Right lobe of liver (tissue), 6 donors: ENCODE measurements around the gene ANKRD66. TPM values are rescaled to one million over a fixed set of nuclear protein-coding genes. Genes with fewer than 3 reads are reported as not detected.

ENCODE experiments used
- ATAC-seq, 4 donors: fragments of 200-7000 bp; cut with Tn5 transposase; one replicate each; pipeline ENCODE4 v1.9.1; 2020; ENCODE audit warnings: mild to moderate bottlenecking in 4 of 4, moderate library complexity in 4 of 4
- DNase-seq, 3 donors: peaks; one replicate each; pipeline ENCODE4 v3.0.0-alpha.2; 2020
- H3K27ac ChIP-seq, 3 donors: fragments of 200-600 bp; one replicate each; pipeline ENCODE4 v1.8.0; 2022
- H3K27me3 ChIP-seq, 2 donors: fragments of 200-600 bp; one replicate each; pipeline ENCODE4 v1.8.0; 2022
- H3K36me3 ChIP-seq, 4 donors: fragments of 200-600 bp; sonication (generic) in 1 of 4; one replicate each; pipeline versions ENCODE4 v1.5.1 to v1.8.0; 2017 to 2022; ENCODE audit warnings: control low read depth in 1 of 4
- H3K4me1 ChIP-seq, 4 donors: fragments of 200-600 bp; sonication (generic) in 1 of 4; one replicate each; pipeline versions ENCODE4 v1.5.1 to v1.8.0; 2017 to 2022; ENCODE audit warnings: control low read depth in 1 of 4
- H3K4me3 ChIP-seq, 3 donors: fragments of 200-600 bp; one replicate each; pipeline ENCODE4 v1.8.0; 2022
- H3K9me3 ChIP-seq, 4 donors: fragments of 200-600 bp; sonication (generic) in 1 of 4; one replicate each; pipeline versions ENCODE4 v1.5.1 to v1.8.0; 2017 to 2022; ENCODE audit warnings: control low read depth in 1 of 4
- CTCF ChIP-seq, 4 donors: fragments of 200-600 bp in 3 of 4; fragments of 450-650 bp in 1 of 4; IDR thresholded peaks; one replicate each; pipeline versions ENCODE4 v1.5.1 to v1.8.0; 2016 to 2022; ENCODE audit warnings: antibody characterized with exemption in 4 of 4, mild to moderate bottlenecking in 2 of 4
- POLR2A ChIP-seq: fragments of 450-650 bp; IDR thresholded peaks from one replicate; pipeline ENCODE4 v1.6.1; 2017; ENCODE audit warnings: antibody characterized with exemption, mild to moderate bottlenecking
- WGBS: methylation state at CpG from one replicate; pipeline ENCODE4 v1.1.6; 2018; ENCODE audit warnings: low coverage, low lambda C conversion rate; ENCODE audit not compliant: insufficient coverage; ENCODE audit errors: missing lambda C conversion rate; 5-methylcytosine and 5-hydroxymethylcytosine counted together
- intact Hi-C, 2 donors: fragments of 100-400 bp; cut with DNase I; formaldehyde crosslinking; loops; one replicate each; pipeline versions ENCODE4 v1.11.2 to v1.14.1; 2022
- total RNA-seq, 6 experiments: library from RNA; depleted of rRNA in 2 of 6; stranded (reverse); fragments of >200 nt in 2 of 6; fragmentation: NEBNext Ultra II Directional in 3 of 6; extraction: Animal tissue kit (Norgen Biotek cat#: 25700) in 3 of 6; gene quantifications; one replicate each; pipeline versions ENCODE4 v1.1.0 to v1.2.4, GENCODE V29; 2016 to 2023
- donor health status: DM: no; HTN: yes; CAD: no.
- donor health status: DM: no; HTN: no; CAD: no.
- donor health status: DM: no; HTN: no; CAD: no.
- donor health status: DM: no; HTN: yes; CAD: no.
- donor health status: DM: no; HTN: yes; CAD: no.

Gene ANKRD66
- total RNA-seq, 6 experiments from 2014 or later: not detected

DNA sequence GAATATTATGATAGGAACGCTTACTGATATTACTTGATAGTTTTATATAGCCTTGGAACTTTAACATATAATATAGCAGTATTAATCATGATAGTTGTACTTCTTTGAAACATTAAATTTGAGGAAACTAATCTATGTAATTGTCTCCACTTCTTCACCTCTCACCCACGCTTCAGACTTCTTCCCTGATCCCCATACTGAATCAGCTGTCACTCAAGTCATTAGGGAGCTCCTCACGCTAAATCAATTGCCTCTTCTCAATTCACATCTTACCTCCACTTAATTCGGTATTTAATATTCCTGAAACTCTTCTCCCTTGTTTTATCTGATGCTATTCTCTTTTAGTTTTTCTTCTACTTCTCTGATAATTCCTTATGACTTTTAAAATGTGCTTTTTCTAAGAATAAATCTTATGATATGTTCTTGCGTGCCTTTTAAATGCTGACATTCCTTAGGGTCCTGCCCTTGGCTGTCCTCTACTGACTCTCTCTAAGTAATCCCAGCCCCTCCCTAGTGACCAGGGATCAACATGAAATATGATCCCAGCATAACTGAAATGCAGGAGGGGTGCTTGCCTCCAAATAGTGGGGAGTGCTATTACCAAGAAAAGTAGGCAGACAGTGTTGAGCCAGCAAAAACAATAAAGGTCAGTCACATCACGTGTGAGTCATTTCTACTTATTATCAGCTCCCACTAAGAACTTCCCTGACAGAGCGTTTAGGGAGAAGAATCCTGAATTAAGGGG lies 9.9 kb downstream of the ANKRD66 start:
- H3K4me3 ChIP-seq: no peak overlapping the region
- WGBS: 70% methylated on average over 7 of the region's 7 CpGs
- no peaks in the 10 kb centered on the region for H3K36me3 ChIP-seq
- ATAC-seq (peak in 1 of 4 donors; percentile 35), DNase-seq (no peak)
- no peaks in the 10 kb centered on the region for H3K4me1 ChIP-seq
- TF ChIP-seq CTCF (IDR thresholded peaks at IDR 0.05): no peak
- no peak for TF ChIP-seq POLR2A
- H3K27ac ChIP-seq: no peak overlapping the region
- H3K9me3 ChIP-seq: no peaks in the 10 kb centered on the region
- H3K27me3 ChIP-seq: no peaks in the 10 kb centered on the region
- intact Hi-C loops: no loop called here

GRCh38 chr6:46757214-46757596 lies 10.5 kb downstream of the ANKRD66 start:
- Histone ChIP-seq H3K9me3 (no peaks in the 10 kb centered on the region), H3K4me3 (no peak overlapping the region), H3K36me3 (no peaks in the 10 kb centered on the region), H3K27ac (no peak overlapping the region), H3K27me3 (no peaks in the 10 kb centered on the region), H3K4me1 (no peaks in the 10 kb centered on the region)
- TF ChIP-seq CTCF (IDR thresholded peaks at IDR 0.05) (no peak), POLR2A (no peak)
- 68% methylated on average over 2 of the region's 2 CpGs for WGBS
- peak in 1 of 4 donors; percentile 55 for ATAC-seq
- DNase-seq: no peak
- intact Hi-C loops: no loop called here

- H3K9me3 ChIP-seq: no peaks in the 10 kb centered on the region
- no peak for ATAC-seq
- 90% methylated on average over 4 of the region's 4 CpGs for WGBS
- TF ChIP-seq POLR2A (no peak), CTCF (IDR thresholded peaks at IDR 0.05) (no peak)
- H3K4me1 ChIP-seq: no peaks in the 10 kb centered on the region
- H3K27me3 ChIP-seq: no peaks in the 10 kb centered on the region
- no peaks in the 10 kb centered on the region for H3K36me3 ChIP-seq
- intact Hi-C loops: no loop called here
- no peak overlapping the region for H3K27ac ChIP-seq
- DNase-seq: no peak
- H3K4me3 ChIP-seq: no peak overlapping the region
These were observed 12.4 kb downstream of the ANKRD66 start for GRCh38 chr6:46758960-46759753.

DNA sequence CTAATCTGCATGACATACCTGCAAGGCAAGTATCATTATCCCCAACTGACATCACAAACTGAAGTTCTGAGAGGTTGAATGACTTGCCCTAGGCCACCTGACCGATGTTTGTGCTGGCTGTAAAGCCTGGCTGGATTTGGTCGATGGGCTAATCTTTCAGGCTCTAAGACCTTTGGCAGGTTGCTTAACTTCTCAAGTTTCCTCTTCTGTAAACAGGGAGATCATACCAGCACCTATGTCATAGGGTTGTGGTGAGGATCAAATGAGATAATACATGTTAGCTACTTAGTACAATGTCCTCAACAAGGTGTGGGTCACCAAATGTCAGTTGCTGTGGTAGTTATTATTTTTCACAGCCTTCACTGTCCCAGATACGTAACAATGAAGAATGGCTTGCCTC lies 14.2 kb downstream of the ANKRD66 start:
- intact Hi-C loops: no loop called here
- WGBS: 61% methylated on average over 2 of the region's 3 CpGs
- Histone ChIP-seq H3K36me3 (no peaks in the 10 kb centered on the region), H3K27ac (no peak overlapping the region), H3K9me3 (no peaks in the 10 kb centered on the region), H3K27me3 (no peaks in the 10 kb centered on the region), H3K4me1 (no peaks in the 10 kb centered on the region), H3K4me3 (no peak overlapping the region)
- peak in 1 of 4 donors; percentile 57 for ATAC-seq
- no peak for DNase-seq
- TF ChIP-seq POLR2A (no peak), CTCF (IDR thresholded peaks at IDR 0.05) (no peak)
